Ovary (tissue), 9 donors: Measurements from ENCODE around the gene IQCM. TPM values are rescaled to one million over a fixed set of nuclear protein-coding genes. Genes with fewer than 3 reads are reported as not detected.

Source experiments
- DNase-seq, 5 donors: peaks; one replicate each; pipeline ENCODE4 v3.0.0-alpha.2; 2019 to 2020
- H3K27ac ChIP-seq, 2 donors: fragments of 200-600 bp; one replicate each; pipeline versions ENCODE4 v1.5.1 to v1.8.0; 2019 to 2022
- H3K27me3 ChIP-seq: fragments of 200-600 bp; one replicate; pipeline ENCODE4 v1.8.0; 2022
- H3K36me3 ChIP-seq: fragments of 200-600 bp; sonication (generic); one replicate; pipeline ENCODE4 v1.5.1; 2019
- H3K4me1 ChIP-seq: one replicate; pipeline ENCODE4 v1.8.1; 2013; ENCODE audit warnings: mild to moderate bottlenecking, moderate library complexity; ENCODE audit not compliant: insufficient read depth
- H3K4me3 ChIP-seq: fragments of 200-600 bp; sonication (generic); one replicate; pipeline ENCODE4 v1.5.1; 2017
- H3K9me3 ChIP-seq, 2 donors: fragments of 200-600 bp in 1 of 2; sonication (generic) in 1 of 2; one replicate each; pipeline versions ENCODE4 v1.5.1 to v1.8.1; 2013 to 2019; ENCODE audit warnings: mild to moderate bottlenecking in 1 of 2, moderate library complexity in 1 of 2
- CTCF ChIP-seq, 3 donors: fragments of 450-650 bp in 2 of 3; fragments of 200-600 bp in 1 of 3; IDR thresholded peaks; one replicate each; pipeline versions ENCODE4 v1.5.1 to v1.8.0; 2016 to 2022; ENCODE audit warnings: antibody characterized with exemption in 3 of 3, mild to moderate bottlenecking in 1 of 3
- EP300 ChIP-seq: sonication (generic); formaldehyde crosslinking; IDR thresholded peaks from one replicate; pipeline ENCODE4 v1.6.1; 2017; ENCODE audit warnings: antibody characterized with exemption
- POLR2A ChIP-seq: fragments of 450-650 bp; IDR thresholded peaks from one replicate; pipeline ENCODE4 v1.6.1; 2017; ENCODE audit warnings: antibody characterized with exemption, mild to moderate bottlenecking, moderate library complexity
- WGBS, 3 donors: extraction: QIAGEN DNeasy Blood & Tissue Kit in 1 of 3; methylation state at CpG; one replicate each; pipeline versions ENCODE4 v1.1.5 to v1.1.7; 2013 to 2017; 5-methylcytosine and 5-hydroxymethylcytosine counted together
- intact Hi-C, 4 donors: fragments of 100-400 bp; cut with DNase I; formaldehyde crosslinking; loops; one replicate each; pipeline versions ENCODE4 v1.11.0 to v1.15.1; 2022 to 2023
- polyA plus RNA-seq, 2 donors: library from polyadenylated mRNA; stranded (reverse); fragments of 200-250 nt in 1 of 2; fragments of 350-450 nt in 1 of 2; fragmentation: Illumina TruSeq in 1 of 2; extraction: RNeasy Lipid Tissue Mini Kit (QIAGEN cat#74804) in 1 of 2; gene quantifications; one replicate each; pipeline ENCODE4 v1.2.3, GENCODE V29; 2013 to 2014
- total RNA-seq, 7 donors: library from RNA; depleted of rRNA in 2 of 7; stranded (reverse); fragments of >200 nt in 2 of 7; fragmentation: NEBNext Ultra II Directional in 3 of 7; extraction: Animal tissue kit (Norgen Biotek cat#: 25700) in 3 of 7; gene quantifications; one replicate each; pipeline versions ENCODE4 v1.1.0 to v1.2.4, GENCODE V29; 2016 to 2023
- donor health status: DM: no; HTN: no; CAD: no; lungs with moderate emphysema.
- donor health status: DM: no; HTN: no; CAD: no.
- donor health status: Bipolar disorder and iron deficiency.
- donor health status: DM: yes; HTN: yes; CAD: no.
- donor health status: DM: no; HTN: no; CAD: no.
- donor health status: DM: yes; HTN: yes; CAD: no.

Gene IQCM
- total and polyA plus RNA-seq, 9 donors: not detected

- no peak for DNase-seq
- no peak overlapping the region for H3K4me3 ChIP-seq
- intact Hi-C loops: no loop called here
- TF ChIP-seq EP300: no peak
- no peak for TF ChIP-seq POLR2A
- TF ChIP-seq CTCF (IDR thresholded peaks at IDR 0.05): no peak
- no peaks in the 10 kb centered on the region for H3K4me1 ChIP-seq
- WGBS, 3 donors: 63 to 81% (median 64%) methylated on average over 3 of the region's 3 CpGs
- no peaks in the 10 kb centered on the region for H3K9me3 ChIP-seq
- H3K27me3 ChIP-seq: no peaks in the 10 kb centered on the region
- H3K36me3 ChIP-seq: no peaks in the 10 kb centered on the region
- H3K27ac ChIP-seq: no peak overlapping the region
Measured at GRCh38 chr4:149690726-149691125, 124.9 kb downstream of the IQCM start.

- no peak overlapping the region for H3K4me3 ChIP-seq
- no peak for DNase-seq
- intact Hi-C loops: no loop called here
- TF ChIP-seq EP300 (no peak), POLR2A (no peak), CTCF (IDR thresholded peaks at IDR 0.05) (no peak)
- H3K27ac ChIP-seq: no peak overlapping the region
- H3K36me3 ChIP-seq: no peaks in the 10 kb centered on the region
- no peaks in the 10 kb centered on the region for H3K4me1 ChIP-seq
- 59 to 68% (median 59%) methylated on average over 2 of the region's 2 CpGs for WGBS, 3 donors
- H3K9me3 ChIP-seq: no peaks in the 10 kb centered on the region
- H3K27me3 ChIP-seq: no peaks in the 10 kb centered on the region
Measured at GRCh38 chr4:149684516-149684915, 131.1 kb downstream of the IQCM start.

- intact Hi-C loops: no loop called here
- TF ChIP-seq POLR2A (no peak), CTCF (IDR thresholded peaks at IDR 0.05) (no peak), EP300 (no peak)
- 73 to 85% (median 74%) methylated on average over 3 of the region's 3 CpGs for WGBS, 3 donors
Measured at GRCh38 chr4:149676076-149676475, 139.6 kb downstream of the IQCM start.

GRCh38 chr4:149645790-149646189 is 169.9 kb downstream of the IQCM start:
- Histone ChIP-seq H3K4me1 (no peaks in the 10 kb centered on the region), H3K27me3 (no peaks in the 10 kb centered on the region), H3K4me3 (no peak overlapping the region), H3K36me3 (no peaks in the 10 kb centered on the region), H3K27ac (no peak overlapping the region), H3K9me3 (no peaks in the 10 kb centered on the region)
- no peak for TF ChIP-seq POLR2A
- no peak for DNase-seq
- intact Hi-C loops: no loop called here

More at GRCh38 chr4:149676076-149676475, 139.6 kb downstream of the IQCM start:
- H3K36me3 ChIP-seq: no peaks in the 10 kb centered on the region
- no peak overlapping the region for H3K4me3 ChIP-seq
- DNase-seq: no peak
- H3K4me1 ChIP-seq: no peaks in the 10 kb centered on the region
- H3K9me3 ChIP-seq: no peaks in the 10 kb centered on the region
- no peaks in the 10 kb centered on the region for H3K27me3 ChIP-seq
- no peak overlapping the region for H3K27ac ChIP-seq

GRCh38 chr4:149638073-149638472 is 177.6 kb downstream of the IQCM start:
- Histone ChIP-seq H3K36me3 (no peaks in the 10 kb centered on the region), H3K4me3 (no peak overlapping the region), H3K27me3 (no peaks in the 10 kb centered on the region), H3K4me1 (no peaks in the 10 kb centered on the region), H3K27ac (no peak overlapping the region), H3K9me3 (no peaks in the 10 kb centered on the region)
- WGBS, 3 donors: 41 to 78% (median 41%) methylated on average over 1 of the region's 1 CpG
- intact Hi-C loops: no loop called here
- no peak for DNase-seq
- no peak for TF ChIP-seq EP300
- no peak for TF ChIP-seq CTCF (IDR thresholded peaks at IDR 0.05)
- TF ChIP-seq POLR2A: no peak
